GM12892 (cell line): Measurements from ENCODE around the gene PPP6R3.

Source experiments
- POLR2A ChIP-seq: IDR thresholded peaks from 2 replicates; pipeline ENCODE4 v1.6.1; 2011; ENCODE audit warnings: low read depth, low read length, control low read depth
- POLR2AphosphoS5 ChIP-seq: IDR thresholded peaks from 2 replicates; pipeline ENCODE4 v1.6.1; 2011; ENCODE audit warnings: low read depth, low read length, control low read depth
- TAF1 ChIP-seq: IDR thresholded peaks from 2 replicates; pipeline ENCODE4 v1.6.1; 2011; ENCODE audit warnings: low read depth, mild to moderate bottlenecking, control low read depth, low read length, borderline replicate concordance

DNA sequence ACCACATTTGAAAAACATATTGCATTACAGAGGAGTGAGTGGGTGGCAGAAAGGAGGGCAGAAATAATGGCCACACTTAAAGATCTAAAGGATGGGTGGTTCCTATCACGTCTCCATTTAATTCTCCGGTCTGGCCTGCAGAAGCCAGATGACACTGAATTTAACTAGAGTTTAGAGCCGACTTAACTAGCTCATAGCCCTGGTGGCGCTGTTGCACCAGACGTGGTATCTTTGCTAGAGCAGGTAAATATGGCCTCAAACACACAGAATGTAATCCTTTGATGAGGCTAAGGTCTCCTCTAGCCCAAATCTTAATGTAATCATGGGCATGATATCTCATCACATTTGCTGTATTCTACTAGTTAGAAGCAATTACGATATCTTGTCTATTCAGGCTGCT is 172.2 kb downstream of the PPP6R3 start:
- TF ChIP-seq POLR2A (no peak), POLR2AphosphoS5 (no peak), TAF1 (no peak)
